IMR-90 (cell line): ENCODE data around the gene TMUB1. TPM values are rescaled to one million over a fixed set of nuclear protein-coding genes. Genes with fewer than 3 reads are reported as not detected.

Experiments used
- ATAC-seq: fragments of 200-7000 bp; cut with Tn5 transposase; 2 replicates; pipeline ENCODE4 v1.9.1; 2020; ENCODE audit warnings: low read depth, mild to moderate bottlenecking, moderate library complexity
- BruUV-seq: library from RNA; stranded (reverse); fragments of 400-500 nt; replicated peaks from 2 replicates; lab custom pipeline; 2021; lab: Mats Ljungman, UMichigan
- CTCF ChIA-PET: fragments of 300-600 bp; formaldehyde crosslinking; extraction: SDS; loops from one replicate; lab custom pipeline; 2021; ENCODE audit warnings: antibody characterized with exemption; lab: Yijun Ruan, JAX
- POLR2A ChIA-PET: fragments of 300-600 bp; sonication (Branson Sonifier 250); formaldehyde crosslinking; loops from one replicate; lab custom pipeline; 2022; ENCODE audit warnings: antibody characterized with exemption; ENCODE audit not compliant: unreplicated experiment; lab: Charles Lee
- DNase-seq: peaks from one replicate; pipeline ENCODE4 v3.0.0; 2013
- H2AFZ ChIP-seq: replicated peaks from 2 replicates; pipeline ENCODE3; 2013; ENCODE audit warnings: low read length, mild to moderate bottlenecking; ENCODE audit not compliant: poor library complexity
- H2AK5ac ChIP-seq: 2 replicates; pipeline ENCODE4 v1.6.1; 2013; ENCODE audit warnings: low read depth, low read length, inconsistent platforms
- H2AK9ac ChIP-seq: replicated peaks from 2 replicates; pipeline ENCODE3; 2013; ENCODE audit warnings: mild to moderate bottlenecking, low read depth, low read length, moderate library complexity; ENCODE audit not compliant: poor library complexity
- H2BK120ac ChIP-seq: 2 replicates; pipeline ENCODE4 v1.6.1; 2013; ENCODE audit warnings: low read depth, low read length, inconsistent platforms
- H2BK15ac ChIP-seq: 3 replicates; pipeline ENCODE4 v1.6.1; 2013; ENCODE audit warnings: low read depth, low read length, inconsistent platforms
- H2BK20ac ChIP-seq: 2 replicates; pipeline ENCODE4 v1.6.1; 2013; ENCODE audit warnings: low read depth, mild to moderate bottlenecking, inconsistent platforms, low read length, moderate library complexity
- H2BK5ac ChIP-seq: 2 replicates; pipeline ENCODE4 v1.6.1; 2013; ENCODE audit warnings: mild to moderate bottlenecking, low read depth, low read length, inconsistent platforms; ENCODE audit not compliant: poor library complexity, severe bottlenecking
- H3K14ac ChIP-seq: replicated peaks from 2 replicates; pipeline ENCODE4 v1.6.1; 2013; ENCODE audit warnings: low read depth, low read length, inconsistent platforms
- H3K18ac ChIP-seq: 2 replicates; pipeline ENCODE4 v1.6.1; 2013; ENCODE audit warnings: low read depth, low read length, control low read depth
- H3K23ac ChIP-seq: 2 replicates; pipeline ENCODE4 v1.6.1; 2013; ENCODE audit warnings: low read depth, low read length, inconsistent platforms
- H3K27ac ChIP-seq: 2 replicates; pipeline ENCODE4 v1.5.1; 2013; ENCODE audit warnings: mild to moderate bottlenecking, control low read depth, low read length; ENCODE audit not compliant: insufficient read depth
- H3K27me3 ChIP-seq: 2 replicates; pipeline ENCODE4 v1.6.1; 2013; ENCODE audit warnings: low read length; ENCODE audit not compliant: control insufficient read depth, insufficient read depth
- H3K36me3 ChIP-seq: 2 replicates; pipeline ENCODE4 v1.6.1; 2013; ENCODE audit warnings: low read length, mixed read lengths; ENCODE audit not compliant: control insufficient read depth, insufficient read depth
- H3K4ac ChIP-seq: 2 replicates; pipeline ENCODE4 v1.6.1; 2013; ENCODE audit warnings: low read depth, low read length, inconsistent platforms
- H3K4me1 ChIP-seq: 2 replicates; pipeline ENCODE4 v1.6.1; 2013; ENCODE audit warnings: low read length, mixed read lengths; ENCODE audit not compliant: control insufficient read depth, insufficient read depth
- H3K4me2 ChIP-seq: 2 replicates; pipeline ENCODE4 v1.6.1; 2013; ENCODE audit warnings: low read depth, mild to moderate bottlenecking, control low read depth, low read length, moderate library complexity
- H3K4me3 ChIP-seq: 2 replicates; pipeline ENCODE4 v1.5.1; 2013; ENCODE audit warnings: low read depth, mild to moderate bottlenecking, control low read depth, low read length, moderate library complexity; ENCODE audit not compliant: insufficient read depth
- H3K56ac ChIP-seq: 2 replicates; pipeline ENCODE4 v1.6.1; 2013; ENCODE audit warnings: low read length, inconsistent platforms; ENCODE audit not compliant: insufficient read depth; ENCODE audit errors: extremely low read depth
- H3K79me1 ChIP-seq, 2 experiments: 2 replicates each; pipeline ENCODE4 v1.6.1; 2013; ENCODE audit warnings: low read length in 2 of 2, inconsistent platforms in 1 of 2, low read depth in 1 of 2
- H3K9ac ChIP-seq: 2 replicates; pipeline ENCODE4 v1.6.1; 2013; ENCODE audit warnings: low read depth, low read length, control low read depth
- H3K9me1 ChIP-seq: 2 replicates; pipeline ENCODE4 v1.6.1; 2013; ENCODE audit warnings: low read length, inconsistent platforms; ENCODE audit not compliant: insufficient read depth
- H3K9me3 ChIP-seq: 2 replicates; pipeline ENCODE4 v1.6.1; 2013; ENCODE audit warnings: low read length; ENCODE audit not compliant: control insufficient read depth, insufficient read depth
- H4K20me1 ChIP-seq: 2 replicates; pipeline ENCODE4 v1.6.1; 2013; ENCODE audit warnings: low read length, inconsistent platforms; ENCODE audit not compliant: insufficient read depth
- H4K5ac ChIP-seq: 2 replicates; pipeline ENCODE4 v1.6.1; 2013; ENCODE audit warnings: mild to moderate bottlenecking, low read depth, low read length, control low read depth
- H4K8ac ChIP-seq, 2 experiments: 2 replicates each; pipeline ENCODE4 v1.6.1; 2013; ENCODE audit warnings: low read depth in 2 of 2, low read length in 2 of 2, control low read depth in 1 of 2, inconsistent platforms in 1 of 2
- H4K91ac ChIP-seq: 2 replicates; pipeline ENCODE4 v1.6.1; 2013; ENCODE audit warnings: low read depth, low read length, inconsistent platforms; ENCODE audit not compliant: insufficient read depth
- CEBPB ChIP-seq: IDR thresholded peaks from 2 replicates; pipeline ENCODE4 v1.6.1; 2012; ENCODE audit warnings: low read depth, low read length, improper control_type of control experiment
- CHD1 ChIP-seq: IDR thresholded peaks from 2 replicates; pipeline ENCODE4 v1.6.1; 2012; ENCODE audit warnings: low read depth, low read length, improper control_type of control experiment
- MAZ ChIP-seq: IDR thresholded peaks from 2 replicates; pipeline ENCODE4 v1.6.1; 2012; ENCODE audit warnings: low read depth, mild to moderate bottlenecking, low read length, improper control_type of control experiment, moderate library complexity, borderline replicate concordance
- MXI1 ChIP-seq: IDR thresholded peaks from 2 replicates; pipeline ENCODE4 v1.6.1; 2012; ENCODE audit warnings: low read depth, mild to moderate bottlenecking, low read length, moderate library complexity, borderline replicate concordance
- RAD21 ChIP-seq: IDR thresholded peaks from 2 replicates; pipeline ENCODE4 v1.6.1; 2012; ENCODE audit warnings: low read length, improper control_type of control experiment
- RCOR1 ChIP-seq: IDR thresholded peaks from 2 replicates; pipeline ENCODE4 v1.6.1; 2012; ENCODE audit warnings: mild to moderate bottlenecking, low read length, improper control_type of control experiment; ENCODE audit not compliant: insufficient replicate concordance
- SMC3 ChIP-seq: fragments of 150-350 bp; IDR thresholded peaks from 2 replicates; pipeline ENCODE4 v1.6.1; 2016; ENCODE audit warnings: low read depth, mild to moderate bottlenecking, antibody characterized with exemption, low read length, moderate library complexity
- WGBS, 2 experiments: methylation state at CpG; one replicate each; pipeline versions ENCODE4 v1.1.5 to v1.1.7; 2013; ENCODE audit warnings: missing lambda C conversion rate in 2 of 2; ENCODE audit not compliant: insufficient read length in 1 of 2; ENCODE audit errors: extremely low coverage in 2 of 2; 5-methylcytosine and 5-hydroxymethylcytosine counted together
- dilution Hi-C: fragments of 300-500 bp; cut with HindIII; formaldehyde crosslinking; loops from one replicate; pipeline ENCODE4 v1.14.3; 2018; ENCODE audit warnings: low sequenced_read_pairs; ENCODE audit not compliant: unreplicated experiment
- in situ Hi-C: fragments of 300-500 bp; cut with MboI; formaldehyde crosslinking; loops from 3 replicates; pipeline ENCODE4 v1.14.3; 2019; ENCODE audit warnings: low sequenced_read_pairs, inconsistent platforms, mixed read lengths
- intact Hi-C: fragments of 100-400 bp; cut with micrococcal nuclease; formaldehyde crosslinking; loops from 2 replicates; pipeline ENCODE4 v1.10.0; 2022
- polyA plus RNA-seq, 3 experiments: library from polyadenylated mRNA; depleted of rRNA; stranded (reverse); fragments of >200 nt; gene quantifications; 2 replicates each; pipeline ENCODE4 v1.2.3, GENCODE V29; 2012; ENCODE audit warnings: low replicate concordance in 1 of 3
- total RNA-seq: library from RNA; depleted of rRNA; stranded (reverse); fragments of >200 nt; gene quantifications from 2 replicates; pipeline ENCODE4 v1.2.3, GENCODE V29; 2012
- TF ChIP-seq, protein P1 (sequence below): conservative IDR thresholded peaks from 2 replicates; pipeline ENCODE4 v1.5.1; 2012; ENCODE audit warnings: mild to moderate bottlenecking, low read depth, low read length, improper control_type of control experiment

The TMUB1 gene
- total and polyA plus RNA-seq, 2 of the 4 experiments (the other 2 are of a cell fraction), result 6.8 to 29.8 TPM

- Histone ChIP-seq H3K23ac (no peak overlapping the region), H3K14ac (no peak overlapping the region), H4K5ac (no peak overlapping the region), H4K20me1 (peaks cover 32% of the 10 kb centered on the region), H2BK5ac (no peak overlapping the region), H3K4me1 (no peaks in the 10 kb centered on the region), H3K36me3 (peaks cover 67% of the 10 kb centered on the region), H4K8ac (no peak overlapping the region), H3K56ac (no peak overlapping the region), H3K27me3 (no peaks in the 10 kb centered on the region), H2BK15ac (no peak overlapping the region), H3K9ac (no peak overlapping the region), H3K4ac (no peak overlapping the region), H2BK120ac (no peak overlapping the region), H3K4me2 (no peak overlapping the region), H3K4me3 (no peak overlapping the region), H3K27ac (no peak overlapping the region), H3K9me3 (no peaks in the 10 kb centered on the region), H2AFZ (no peak overlapping the region), H2AK5ac (no peak overlapping the region), H4K91ac (no peak overlapping the region), H2BK20ac (no peak overlapping the region), H3K9me1 (no peaks in the 10 kb centered on the region), H3K18ac (no peak overlapping the region), H2AK9ac (no peak overlapping the region), H3K79me1 (peaks cover under 1 to 24% of the 10 kb centered on the region in 2 experiments)
- in situ Hi-C loops (loop anchor here (10.0 to 25.0 kb wide), 2 partner anchors 180 to 337 kb away; no protein-coding TSS in a partner anchor), dilution Hi-C loops (no loop called here), intact Hi-C loops (loop anchor here (1.0 to 5.0 kb wide), 2 partner anchors 48 to 178 kb away; no protein-coding TSS in a partner anchor)
- 100% methylated on average over 5 of the region's 7 CpGs; no CpG with 5 or more reads in 1 of the 2 experiments for WGBS, 2 experiments
- ATAC-seq (no peak), DNase-seq (no peak)
- ChIA-PET CTCF (interaction anchor here (0.5 to 1.0 kb wide), 5 partner anchors 9 to 119 kb away, joined by 3 to 11 read pairs (median 3); no protein-coding TSS in a partner anchor), POLR2A (no interaction called here)
- no peak for TF ChIP-seq RAD21
- no peak for TF ChIP-seq RCOR1
- no peak for TF ChIP-seq MAZ
- no peak for TF ChIP-seq MXI1
- TF ChIP-seq SMC3, result no peak
- no peak for TF ChIP-seq CHD1
- no peak for TF ChIP-seq CEBPB
- TF ChIP-seq, protein P1, sequence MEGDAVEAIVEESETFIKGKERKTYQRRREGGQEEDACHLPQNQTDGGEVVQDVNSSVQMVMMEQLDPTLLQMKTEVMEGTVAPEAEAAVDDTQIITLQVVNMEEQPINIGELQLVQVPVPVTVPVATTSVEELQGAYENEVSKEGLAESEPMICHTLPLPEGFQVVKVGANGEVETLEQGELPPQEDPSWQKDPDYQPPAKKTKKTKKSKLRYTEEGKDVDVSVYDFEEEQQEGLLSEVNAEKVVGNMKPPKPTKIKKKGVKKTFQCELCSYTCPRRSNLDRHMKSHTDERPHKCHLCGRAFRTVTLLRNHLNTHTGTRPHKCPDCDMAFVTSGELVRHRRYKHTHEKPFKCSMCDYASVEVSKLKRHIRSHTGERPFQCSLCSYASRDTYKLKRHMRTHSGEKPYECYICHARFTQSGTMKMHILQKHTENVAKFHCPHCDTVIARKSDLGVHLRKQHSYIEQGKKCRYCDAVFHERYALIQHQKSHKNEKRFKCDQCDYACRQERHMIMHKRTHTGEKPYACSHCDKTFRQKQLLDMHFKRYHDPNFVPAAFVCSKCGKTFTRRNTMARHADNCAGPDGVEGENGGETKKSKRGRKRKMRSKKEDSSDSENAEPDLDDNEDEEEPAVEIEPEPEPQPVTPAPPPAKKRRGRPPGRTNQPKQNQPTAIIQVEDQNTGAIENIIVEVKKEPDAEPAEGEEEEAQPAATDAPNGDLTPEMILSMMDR, result no peak
- no TSS peak for BruUV-seq
Observed at GRCh38 chr7:151124481-151124880, 41.2 kb upstream of the TMUB1 start.
